ENCODE results near the gene AGAP5.

AGAP5 gene

GRCh38 chr10:73627300-73627699 lies 70.6 kb downstream of the AGAP5 start:
- Mint-ChIP-seq H3K27ac (peak overlapping the region; percentile 30), H3K4me1 (peaks cover 27% of the 10 kb centered on the region), H3K36me3 (peaks cover 2% of the 10 kb centered on the region), H3K27me3 (no peaks in the 10 kb centered on the region), H3K4me3 (peak overlapping the region; percentile 93), H3K9me3 (no peaks in the 10 kb centered on the region)

- Mint-ChIP-seq H3K4me1 (peaks cover 27% of the 10 kb centered on the region), H3K27me3 (no peaks in the 10 kb centered on the region), H3K36me3 (peaks cover 2% of the 10 kb centered on the region)
These were observed 71.8 kb downstream of the AGAP5 start for GRCh38 chr10:73625884-73626752.

GRCh38 chr10:73625004-73625883 lies 72.7 kb downstream of the AGAP5 start:
- H3K36me3 Mint-ChIP-seq = peaks cover 2% of the 10 kb centered on the region
- peak overlapping the region; percentile 53 for H3K27ac Mint-ChIP-seq

More at GRCh38 chr10:73625884-73626752, 71.8 kb downstream of the AGAP5 start:
- Mint-ChIP-seq H3K27ac (peak overlapping the region; percentile 99), H3K9me3 (no peaks in the 10 kb centered on the region), H3K4me3 (peak overlapping the region; percentile 93)

More at GRCh38 chr10:73625004-73625883, 72.7 kb downstream of the AGAP5 start:
- Mint-ChIP-seq H3K4me1 (peaks cover 27% of the 10 kb centered on the region), H3K4me3 (peak overlapping the region; percentile 93), H3K27me3 (no peaks in the 10 kb centered on the region), H3K9me3 (no peaks in the 10 kb centered on the region)
